Mucosa of stomach (tissue), 1 donor: ENCODE measurements around the gene TMEM126A.
"Not testable (repeated sequence)": the region's sequence is repeated elsewhere in the genome, so short reads cannot be mapped to it uniquely, and the experiment has no call there.

Experiments
- H3K27me3 ChIP-seq: one replicate; pipeline ENCODE4 v1.7.0; 2013; ENCODE audit warnings: mild to moderate bottlenecking, low read length; ENCODE audit not compliant: control insufficient read depth, insufficient read depth
- H3K36me3 ChIP-seq: one replicate; pipeline ENCODE4 v1.7.0; 2013; ENCODE audit warnings: low read length; ENCODE audit not compliant: control insufficient read depth, insufficient read depth
- H3K4me1 ChIP-seq: one replicate; pipeline ENCODE4 v1.7.0; 2013; ENCODE audit warnings: mild to moderate bottlenecking, low read length; ENCODE audit not compliant: control insufficient read depth, insufficient read depth
- H3K4me3 ChIP-seq: one replicate; pipeline ENCODE4 v1.7.0; 2013; ENCODE audit warnings: low read length
- H3K9ac ChIP-seq: one replicate; pipeline ENCODE4 v1.7.0; 2013; ENCODE audit warnings: mild to moderate bottlenecking, low read length, moderate library complexity
- H3K9me3 ChIP-seq: one replicate; pipeline ENCODE4 v1.7.0; 2013; ENCODE audit warnings: mild to moderate bottlenecking, low read length, moderate library complexity; ENCODE audit not compliant: control insufficient read depth
- donor health status: Pancreatic carcinoma.

The TMEM126A gene

GRCh38 chr11:85627998-85628770 lies 19.6 kb upstream of the TMEM126A start, which contains the start of gene TMEM126B:
TMEM126B (plus strand) TSS chr11:85628593; CDS start chr11:85628608, 15 bp downstream.
- Histone ChIP-seq H3K9ac (peak within 1 kb of the TSS; percentile 84), H3K4me3 (peak within 1 kb of the TSS; percentile 90), H3K27me3 (no peaks in the 10 kb centered on the region), H3K36me3 (no peaks in the 10 kb centered on the region), H3K4me1 (peaks cover 4% of the 10 kb centered on the region), H3K9me3 (no peaks in the 10 kb centered on the region)

- Histone ChIP-seq H3K4me3 (peak overlapping the region; percentile 31), H3K4me1 (peaks cover 4% of the 10 kb centered on the region), H3K36me3 (no peaks in the 10 kb centered on the region), H3K9me3 (no peaks in the 10 kb centered on the region), H3K27me3 (no peaks in the 10 kb centered on the region), H3K9ac (peak overlapping the region; percentile 48)
Measured at GRCh38 chr11:85628771-85629341, 18.9 kb upstream of the TMEM126A start.

GRCh38 chr11:85634747-85635146 lies 13.0 kb upstream of the TMEM126A start:
- Histone ChIP-seq H3K4me1 (no peaks in the 10 kb centered on the region), H3K36me3 (no peaks in the 10 kb centered on the region), H3K27me3 (no peaks in the 10 kb centered on the region), H3K9ac (no peak overlapping the region), H3K4me3 (no peak overlapping the region), H3K9me3 (no peaks in the 10 kb centered on the region)

- Histone ChIP-seq H3K9me3 (no peaks in the 10 kb centered on the region), H3K4me3 (no peak overlapping the region), H3K9ac (no peak overlapping the region), H3K36me3 (no peaks in the 10 kb centered on the region), H3K27me3 (no peaks in the 10 kb centered on the region), H3K4me1 (no peaks in the 10 kb centered on the region)
Measured at GRCh38 chr11:85643191-85643614, 4.6 kb upstream of the TMEM126A start.

GRCh38 chr11:85647078-85647477 lies 689 bp upstream of the TMEM126A start:
- Histone ChIP-seq H3K36me3 (no peaks in the 10 kb centered on the region), H3K27me3 (no peaks in the 10 kb centered on the region), H3K4me1 (peaks cover 7% of the 10 kb centered on the region), H3K9ac (peak overlapping the region; percentile 72), H3K4me3 (peak overlapping the region; percentile 68), H3K9me3 (no peaks in the 10 kb centered on the region)

GRCh38 chr11:85651118-85651517 lies 3.4 kb downstream of the TMEM126A start:
- Histone ChIP-seq H3K9me3 (no peaks in the 10 kb centered on the region), H3K36me3 (no peaks in the 10 kb centered on the region), H3K9ac (no peak overlapping the region), H3K4me3 (no peak overlapping the region), H3K4me1 (peaks cover 7% of the 10 kb centered on the region), H3K27me3 (no peaks in the 10 kb centered on the region)

GRCh38 chr11:85652786-85653447 lies 5.2 kb downstream of the TMEM126A start:
- Histone ChIP-seq H3K9me3 (no peaks in the 10 kb centered on the region), H3K4me1 (peaks cover 7% of the 10 kb centered on the region), H3K27me3 (no peaks in the 10 kb centered on the region), H3K9ac (no peak overlapping the region), H3K36me3 (no peaks in the 10 kb centered on the region), H3K4me3 (no peak overlapping the region)

- not testable (repeated sequence) for H3K4me3 ChIP-seq, H3K36me3 ChIP-seq, H3K27me3 ChIP-seq, H3K4me1 ChIP-seq, H3K9me3 ChIP-seq, H3K9ac ChIP-seq
Measured at GRCh38 chr11:85654343-85654742, 6.6 kb downstream of the TMEM126A start.

GRCh38 chr11:85656777-85657176 lies 9.0 kb downstream of the TMEM126A start:
- Histone ChIP-seq H3K4me3 (no peak overlapping the region), H3K27me3 (no peaks in the 10 kb centered on the region), H3K36me3 (no peaks in the 10 kb centered on the region), H3K9ac (no peak overlapping the region), H3K4me1 (peaks cover 4% of the 10 kb centered on the region), H3K9me3 (no peaks in the 10 kb centered on the region)

- Histone ChIP-seq H3K4me1 (peaks cover 4% of the 10 kb centered on the region), H3K4me3 (no peak overlapping the region), H3K9me3 (no peaks in the 10 kb centered on the region), H3K27me3 (no peaks in the 10 kb centered on the region), H3K36me3 (no peaks in the 10 kb centered on the region), H3K9ac (no peak overlapping the region)
Measured at GRCh38 chr11:85658180-85658579, 10.4 kb downstream of the TMEM126A start.

GRCh38 chr11:85661972-85662664 lies 14.4 kb downstream of the TMEM126A start:
- Histone ChIP-seq H3K4me1 (peaks cover 4% of the 10 kb centered on the region), H3K27me3 (no peaks in the 10 kb centered on the region), H3K4me3 (no peak overlapping the region), H3K9ac (no peak overlapping the region), H3K9me3 (no peaks in the 10 kb centered on the region), H3K36me3 (no peaks in the 10 kb centered on the region)
